ENCODE measurements around the gene LGALS12. TPM values are rescaled to one million over a fixed set of nuclear protein-coding genes. Genes with fewer than 3 reads are reported as not detected.

The LGALS12 gene
- total and polyA plus RNA-seq, 2 of the 13 experiments (the other 11 are each of a cell fraction or from before 2014, with no cell fraction given) = not detected

- ATAC-seq = peak; percentile 94
- peak; percentile 70 for FAIRE-seq
- no peaks in the 10 kb centered on the region for H3K79me2 ChIP-seq (ENCODE audit: insufficient read depth, low read length)
- H3K9me3 ChIP-seq (ENCODE audit: low read length) = no peaks in the 10 kb centered on the region
- H3K4me1 ChIP-seq (ENCODE audit: insufficient read depth, low read length) = no peaks in the 10 kb centered on the region
- peaks cover 5 to 36% of the 10 kb centered on the region in 2 experiments; a peak in 4 of 5 replicates for H3K27me3 ChIP-seq (ENCODE audit: control insufficient read depth in 1 of 2, insufficient read depth in 2 of 2, low read length in 2 of 2)
- H3K36me3 ChIP-seq (replicated peaks in 1 of 2; ENCODE audit: control insufficient read depth in 1 of 2, insufficient read depth in 2 of 2, low read length in 2 of 2) = no peaks in the 10 kb centered on the region
- peak; percentile 64 for DNase-seq (ENCODE audit: low spot score)
- H2AFZ ChIP-seq (ENCODE audit: low read length) = no peak overlapping the region
- intact Hi-C loops (cut with micrococcal nuclease; ENCODE audit: unreplicated experiment) (loop anchor here (1.0 kb wide), 1 partner anchor 29 kb away; no protein-coding TSS in a partner anchor), in situ Hi-C loops (cut with HindIII; ENCODE audit: extremely low pct_ligation_motif_present, low pct_unique_long_range_greater_than_20kb) (no loop called here)
- WGBS (ENCODE audit: low lambda C conversion rate) = 6% methylated on average over 3 of the region's 3 CpGs
- BruUV-seq (replicated peaks) = no TSS peak
- TF ChIP-seq ZNF580 (CRISPR knock-in tag; IDR thresholded peaks at IDR 0.05; ENCODE audit: borderline replicate concordance, low read depth) = 0 out of 2 replicates have a peak, but pooled peaks have one; percentile 34
- TF ChIP-seq ARNT2 (CRISPR knock-in tag; IDR thresholded peaks at IDR 0.05; ENCODE audit: low read depth) = no peak
- TF ChIP-seq FOXO1 (CRISPR knock-in tag; IDR thresholded peaks at IDR 0.05) = no peak
- peak; percentile 83 for TF ChIP-seq STAG1 (CRISPR knock-in tag; IDR thresholded peaks at IDR 0.05)
- peak; percentile 59; the same call in 1 of the 2 replicates for TF ChIP-seq RAD21 (CRISPR knock-in tag; IDR thresholded peaks at IDR 0.05)
- peak; percentile 55 for TF ChIP-seq XRCC5 (optimal IDR thresholded peaks at IDR 0.05; ENCODE audit: low read length)
- 0 out of 2 replicates have a peak, but pooled peaks have one; percentile 31 for TF ChIP-seq KDM2A (CRISPR knock-in tag; IDR thresholded peaks at IDR 0.05; ENCODE audit: borderline replicate concordance, low read depth)
- TF ChIP-seq CTCF (CRISPR knock-in tag; IDR thresholded peaks at IDR 0.05) = peak; percentile 83
- no peak for TF ChIP-seq EHMT2 (IDR thresholded peaks at IDR 0.05; ENCODE audit: borderline replicate concordance, low read depth, low read length)
- peak; percentile 80 for TF ChIP-seq SMC3 (IDR thresholded peaks at IDR 0.05; ENCODE audit: low read length)
- 0 out of 2 replicates have a peak, but pooled peaks have one; percentile 42 for TF ChIP-seq HOXA5 (CRISPR knock-in tag; IDR thresholded peaks at IDR 0.05)
- CTCF ChIA-PET (ENCODE audit: low intra/inter-chr PET ratio, low total read pairs) = interaction anchor here (1.7 kb wide), 1 partner anchor 29 kb away, joined by 21 read pairs; no protein-coding TSS in a partner anchor
- H3K9ac ChIP-seq (ENCODE audit: insufficient read depth, low read depth, low read length) = no peak overlapping the region
- H3K27ac ChIP-seq (ENCODE audit: extremely low read length, insufficient read depth, low read length) = no peak overlapping the region
- POLR2A ChIA-PET = interaction anchor here (0.6 kb wide), 1 partner anchor 138 kb away, joined by 4 read pairs; the partner anchor contains the start of gene SLC22A9
- H4K20me1 ChIP-seq (ENCODE audit: insufficient read depth, low read length) = no peaks in the 10 kb centered on the region
- H3K4me3 ChIP-seq (replicated peaks in 1 of 3; ENCODE audit: insufficient read depth in 1 of 3, low read depth in 2 of 3, low read length in 3 of 3) = no peak overlapping the region
- no peak overlapping the region for H3K4me2 ChIP-seq (ENCODE audit: low read depth, low read length)
These were observed 2.1 kb downstream of the LGALS12 start for GRCh38 chr11:63508009-63508408.
